Stimulated activated CD4-positive, alpha-beta T cell treated with anti-CD3 and anti-CD28 coated beads, TNF-alpha, amount 100 ng/mL, for 4 hours (primary cell): Measurements from ENCODE around the gene RFNG.

ENCODE experiments used
- DNase-seq, 3 experiments: peaks; one replicate each; pipeline ENCODE4 v3.0.0-alpha.2; 2020; ENCODE audit warnings: low read depth in 3 of 3

RFNG gene

GRCh38 chr17:82058230-82058854 lies 6.7 kb upstream of the RFNG start:
- DNase-seq: no peak

GRCh38 chr17:82056729-82057621 lies 5.4 kb upstream of the RFNG start:
- DNase-seq: no peak

GRCh38 chr17:82055965-82056728 lies 4.5 kb upstream of the RFNG start:
- DNase-seq: no peak

GRCh38 chr17:82055023-82055964 lies 3.7 kb upstream of the RFNG start:
- DNase-seq: no peak

GRCh38 chr17:82054351-82055022 lies 2.9 kb upstream of the RFNG start:
- DNase-seq: no peak

GRCh38 chr17:82053556-82054263 lies 2.1 kb upstream of the RFNG start:
- no peak for DNase-seq

- no peak for DNase-seq
These were observed 1.5 kb upstream of the RFNG start for GRCh38 chr17:82053130-82053529.

DNA sequence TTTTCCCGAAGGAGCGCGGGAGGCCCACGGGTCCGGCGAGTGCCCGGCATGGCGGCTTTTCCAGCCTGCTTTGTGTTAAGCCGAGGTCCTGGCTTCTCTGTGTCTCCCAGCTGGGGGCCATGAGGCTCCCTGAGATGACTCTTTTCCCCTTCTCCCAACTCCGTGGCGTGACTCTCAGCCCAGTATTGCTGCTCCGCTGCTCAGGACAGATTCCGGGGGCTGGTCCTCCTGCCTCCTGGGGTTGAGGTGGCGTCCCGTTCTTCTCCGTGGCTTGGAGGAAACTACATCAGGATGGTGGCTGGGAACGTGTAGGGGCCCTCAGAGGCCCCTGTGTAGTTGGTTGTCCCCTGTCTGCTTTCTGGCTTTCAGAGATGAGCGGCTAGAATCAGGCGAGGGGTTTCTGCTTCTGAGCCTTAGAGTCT lies 1.0 kb upstream of the RFNG start:
- DNase-seq: no peak

DNA sequence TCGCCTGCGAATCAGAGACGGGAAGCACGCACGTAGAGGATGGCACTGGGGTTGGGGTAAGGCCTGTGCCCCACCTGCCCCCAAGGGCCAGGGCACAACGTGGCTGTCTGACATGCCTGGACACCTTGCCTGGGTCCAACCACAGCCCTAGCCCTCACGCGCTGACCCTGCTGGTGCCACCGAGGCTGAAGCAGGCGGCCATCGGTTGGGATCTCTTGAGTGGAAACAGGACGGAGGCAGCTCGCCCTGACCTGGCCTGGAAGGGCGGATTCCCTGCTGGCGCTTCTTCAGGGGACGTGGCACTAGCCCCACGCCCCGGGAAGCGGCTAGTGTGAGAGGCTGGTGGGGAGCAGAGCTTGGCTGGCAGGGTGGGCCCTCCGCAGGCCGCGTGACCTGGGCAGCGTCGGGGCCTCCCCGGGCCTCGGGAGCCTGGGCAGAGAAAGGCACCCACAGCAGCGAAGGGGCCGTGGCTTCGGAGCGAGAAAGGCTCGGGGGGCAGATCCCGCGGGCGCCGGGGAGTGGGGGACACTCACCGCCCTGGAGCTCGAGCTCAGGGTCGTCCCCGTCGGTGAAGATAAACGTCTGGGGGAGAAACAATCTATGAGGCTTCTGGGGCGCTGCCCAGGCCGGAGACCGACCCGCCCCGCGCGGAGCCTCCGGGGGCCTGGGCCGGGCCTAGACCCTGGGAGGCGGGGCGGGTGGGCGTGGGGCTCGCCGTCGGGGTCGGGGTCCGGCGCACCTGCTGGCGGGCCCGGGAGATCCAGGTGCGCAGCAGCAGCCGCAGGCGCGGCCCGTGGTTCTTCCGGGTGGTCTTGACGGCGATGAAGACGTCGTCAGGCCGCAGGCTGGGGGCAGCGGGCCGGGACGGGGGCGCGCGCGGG lies 610 bp downstream of the RFNG start:
- no peak for DNase-seq

DNA sequence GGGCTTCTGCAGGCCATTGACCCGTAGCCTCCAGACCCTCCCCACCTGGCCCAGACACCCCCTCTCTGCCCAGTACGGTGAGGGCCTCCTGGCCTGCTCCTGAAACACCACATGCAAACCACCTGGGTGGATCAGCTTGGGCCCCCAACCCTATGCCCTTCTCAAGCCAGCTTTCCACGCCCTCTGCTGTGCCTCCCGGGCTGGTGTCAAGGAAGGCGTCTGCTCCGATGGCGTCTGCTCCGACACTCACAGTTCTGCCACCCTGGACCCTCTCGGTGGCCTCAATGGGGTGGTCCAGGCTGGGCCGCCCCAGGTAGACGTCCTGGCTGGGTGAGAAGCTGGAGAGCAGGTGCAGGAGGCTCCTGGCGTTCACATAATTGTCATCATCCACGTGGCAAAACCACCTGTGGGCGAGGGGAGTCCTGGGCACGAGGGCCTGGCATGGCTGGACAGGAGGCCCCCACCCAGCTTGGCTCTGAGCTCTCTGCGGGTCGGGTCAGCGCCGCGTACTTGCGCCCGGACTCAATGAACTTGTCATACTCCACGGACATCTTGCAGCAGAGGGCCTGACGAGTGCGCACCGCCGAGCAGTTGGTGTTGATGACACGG lies 1.4 kb downstream of the RFNG start:
- no peak for DNase-seq

DNA sequence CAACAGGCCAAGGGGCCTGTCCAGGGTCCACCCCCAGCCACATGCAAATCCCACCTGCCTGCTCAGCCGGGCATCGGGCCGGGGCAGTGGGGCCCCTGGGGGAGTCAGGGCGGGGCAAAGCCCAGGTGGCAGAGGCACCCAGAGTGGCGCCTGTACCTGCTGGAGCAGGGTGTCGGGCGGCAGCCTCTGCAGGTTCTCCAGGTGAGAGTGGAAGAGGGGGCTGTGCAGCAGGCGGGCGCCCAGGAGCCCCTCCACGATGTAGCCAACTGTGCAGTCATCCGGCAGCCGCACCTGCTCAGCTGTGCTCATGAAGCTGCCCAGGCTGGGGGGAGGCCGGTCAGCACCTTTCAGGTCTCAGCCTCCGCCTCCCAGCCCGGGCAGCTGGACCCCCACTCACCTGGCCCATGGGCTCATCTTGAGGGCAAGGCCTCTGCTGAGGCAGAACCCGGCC lies 2.1 kb downstream of the RFNG start:
- no peak for DNase-seq

DNA sequence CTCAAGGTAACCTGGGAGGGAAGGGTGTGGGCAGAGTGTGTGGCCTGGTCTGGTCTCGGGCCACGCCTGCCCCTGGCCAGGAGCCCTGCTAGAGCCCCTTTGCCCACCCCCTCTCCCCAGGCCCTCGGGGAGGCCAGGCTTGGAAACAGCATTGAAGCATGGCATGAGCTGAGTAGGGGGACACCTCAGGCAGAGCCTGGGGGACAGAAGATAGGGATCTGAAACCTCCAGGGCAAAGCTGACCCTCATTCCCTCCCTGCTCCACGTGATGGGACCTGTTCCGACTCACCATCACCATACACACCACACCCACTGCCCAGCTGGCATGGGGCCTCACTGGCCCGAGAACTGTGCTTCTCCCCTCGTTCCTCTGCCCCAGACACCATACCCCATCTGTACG lies 2.5 kb downstream of the RFNG start:
- DNase-seq: no peak

GRCh38 chr17:82048571-82048971 lies 3.0 kb downstream of the RFNG start:
- DNase-seq: no peak

GRCh38 chr17:82047914-82048570 lies 3.6 kb downstream of the RFNG start:
- no peak for DNase-seq

DNA sequence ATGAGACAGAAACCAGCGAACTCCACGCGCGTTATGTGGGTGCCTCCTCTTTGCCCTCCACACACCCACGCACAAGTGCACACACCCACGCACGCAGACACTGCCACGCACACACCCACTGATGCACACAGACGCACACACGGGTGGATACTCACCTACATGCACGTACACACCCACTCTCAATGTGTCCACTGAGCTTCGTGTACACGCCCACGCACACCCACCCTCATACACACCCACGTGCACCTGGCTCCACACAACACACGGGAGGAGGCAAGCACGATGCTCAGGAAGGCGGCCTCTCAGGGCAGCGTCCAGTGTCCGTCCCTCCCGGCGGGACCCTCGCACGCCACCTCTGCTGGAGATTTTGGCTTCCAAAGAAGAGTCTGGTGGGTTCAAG lies 4.2 kb downstream of the RFNG start:
- no peak for DNase-seq

- DNase-seq: no peak
These were observed 4.7 kb downstream of the RFNG start for GRCh38 chr17:82046903-82047302.

DNA sequence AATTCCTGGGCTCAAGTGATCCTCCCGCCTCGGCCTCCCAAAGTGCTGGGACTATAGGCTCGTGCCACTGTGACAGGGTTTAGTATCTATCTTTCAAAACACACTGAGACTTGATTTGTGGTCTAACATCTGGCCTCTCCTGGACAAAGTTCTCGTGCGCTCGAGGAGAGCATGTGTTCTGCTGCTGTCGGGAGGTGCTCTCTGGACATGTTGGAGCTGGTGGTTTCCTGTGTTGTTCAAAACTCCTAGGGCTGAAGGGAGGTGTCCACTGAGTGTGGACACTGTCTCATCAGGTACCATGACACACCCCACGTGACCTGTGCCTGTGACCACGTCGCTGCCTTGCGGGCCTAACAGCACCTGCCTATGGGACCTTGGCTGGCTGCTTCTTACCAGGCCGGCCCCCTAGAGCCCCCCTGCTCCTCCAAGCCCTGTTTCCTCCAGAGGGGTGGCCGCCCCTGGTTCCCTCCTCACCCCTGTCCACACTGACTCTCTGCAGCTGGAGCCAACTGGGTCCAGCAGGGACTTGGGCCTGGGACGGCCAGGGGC lies 5.6 kb downstream of the RFNG start:
- DNase-seq: no peak

GRCh38 chr17:82043507-82043906 lies 8.1 kb downstream of the RFNG start:
- DNase-seq: no peak
